Nephron progenitor cell (in vitro differentiated cells): ENCODE results near the gene CAMKK2.

Source experiments
- DNase-seq: peaks from one replicate; pipeline ENCODE4 v3.0.0; 2021
- H3K27ac Mint-ChIP-seq: 2 replicates; pipeline ENCODE4 v1.8.0; 2021; ENCODE audit warnings: mild to moderate bottlenecking, moderate library complexity, mixed read lengths
- H3K27me3 Mint-ChIP-seq: 2 replicates; pipeline ENCODE4 v1.8.0; 2021; ENCODE audit warnings: mild to moderate bottlenecking, low read depth, mixed read lengths; ENCODE audit not compliant: poor library complexity
- H3K36me3 Mint-ChIP-seq: 2 replicates; pipeline ENCODE4 v1.8.0; 2021; ENCODE audit warnings: low read depth, mixed read lengths
- H3K4me1 Mint-ChIP-seq: 2 replicates; pipeline ENCODE4 v1.8.0; 2021; ENCODE audit warnings: mixed read lengths
- H3K4me3 Mint-ChIP-seq: 2 replicates; pipeline ENCODE4 v1.8.0; 2021; ENCODE audit warnings: mild to moderate bottlenecking, moderate library complexity, mixed read lengths
- H3K9me3 Mint-ChIP-seq: 2 replicates; pipeline ENCODE4 v1.8.0; 2021; ENCODE audit warnings: mild to moderate bottlenecking, moderate library complexity, mixed read lengths
- TF ChIP-seq, protein P1 (sequence below): fragments of 200-600 bp; sonication (generic); IDR thresholded peaks from 2 replicates; pipeline ENCODE4 v1.5.0; 2021; ENCODE audit warnings: antibody characterized with exemption

The CAMKK2 gene

DNA sequence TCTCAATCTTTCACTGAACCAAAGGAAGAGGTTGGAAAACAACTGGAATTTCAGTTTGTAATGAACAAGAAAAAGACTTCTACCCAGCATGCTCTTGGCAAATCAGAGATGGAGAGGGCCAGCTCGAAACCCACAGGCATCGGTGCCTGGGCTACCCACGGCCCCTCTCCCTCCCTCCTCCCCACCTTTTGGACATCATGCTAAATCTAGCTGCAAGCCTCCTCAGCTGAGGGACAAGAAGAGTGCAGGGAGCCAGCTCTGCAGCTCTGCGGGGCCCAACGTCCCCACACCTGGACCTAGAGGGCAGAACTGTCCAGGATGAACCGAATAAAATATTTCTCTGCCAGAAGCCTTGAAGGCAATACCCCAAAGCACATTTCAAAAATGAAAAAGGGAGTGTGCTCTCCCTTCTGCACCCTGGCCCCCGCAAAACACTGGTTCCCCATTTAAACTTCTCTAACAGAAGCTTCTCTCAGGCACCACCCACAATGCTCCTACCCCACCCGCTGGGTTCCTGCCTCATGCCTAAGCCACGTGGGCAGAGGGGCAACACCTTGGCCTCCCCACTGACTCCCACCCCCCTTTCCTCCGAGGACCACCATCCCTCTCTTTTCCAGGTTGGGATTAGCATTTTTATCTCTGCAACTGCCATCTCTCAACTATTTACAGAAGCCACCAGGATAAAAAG is 8.2 kb downstream of the CAMKK2 start:
- Mint-ChIP-seq H3K4me1 (peaks cover 16% of the 10 kb centered on the region), H3K9me3 (no peaks in the 10 kb centered on the region), H3K36me3 (peaks cover 16% of the 10 kb centered on the region), H3K27me3 (peaks cover 5% of the 10 kb centered on the region), H3K27ac (peak overlapping the region; percentile 51), H3K4me3 (no peak overlapping the region)
- TF ChIP-seq, protein P1, sequence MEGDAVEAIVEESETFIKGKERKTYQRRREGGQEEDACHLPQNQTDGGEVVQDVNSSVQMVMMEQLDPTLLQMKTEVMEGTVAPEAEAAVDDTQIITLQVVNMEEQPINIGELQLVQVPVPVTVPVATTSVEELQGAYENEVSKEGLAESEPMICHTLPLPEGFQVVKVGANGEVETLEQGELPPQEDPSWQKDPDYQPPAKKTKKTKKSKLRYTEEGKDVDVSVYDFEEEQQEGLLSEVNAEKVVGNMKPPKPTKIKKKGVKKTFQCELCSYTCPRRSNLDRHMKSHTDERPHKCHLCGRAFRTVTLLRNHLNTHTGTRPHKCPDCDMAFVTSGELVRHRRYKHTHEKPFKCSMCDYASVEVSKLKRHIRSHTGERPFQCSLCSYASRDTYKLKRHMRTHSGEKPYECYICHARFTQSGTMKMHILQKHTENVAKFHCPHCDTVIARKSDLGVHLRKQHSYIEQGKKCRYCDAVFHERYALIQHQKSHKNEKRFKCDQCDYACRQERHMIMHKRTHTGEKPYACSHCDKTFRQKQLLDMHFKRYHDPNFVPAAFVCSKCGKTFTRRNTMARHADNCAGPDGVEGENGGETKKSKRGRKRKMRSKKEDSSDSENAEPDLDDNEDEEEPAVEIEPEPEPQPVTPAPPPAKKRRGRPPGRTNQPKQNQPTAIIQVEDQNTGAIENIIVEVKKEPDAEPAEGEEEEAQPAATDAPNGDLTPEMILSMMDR: no peak
- no peak for DNase-seq

DNA sequence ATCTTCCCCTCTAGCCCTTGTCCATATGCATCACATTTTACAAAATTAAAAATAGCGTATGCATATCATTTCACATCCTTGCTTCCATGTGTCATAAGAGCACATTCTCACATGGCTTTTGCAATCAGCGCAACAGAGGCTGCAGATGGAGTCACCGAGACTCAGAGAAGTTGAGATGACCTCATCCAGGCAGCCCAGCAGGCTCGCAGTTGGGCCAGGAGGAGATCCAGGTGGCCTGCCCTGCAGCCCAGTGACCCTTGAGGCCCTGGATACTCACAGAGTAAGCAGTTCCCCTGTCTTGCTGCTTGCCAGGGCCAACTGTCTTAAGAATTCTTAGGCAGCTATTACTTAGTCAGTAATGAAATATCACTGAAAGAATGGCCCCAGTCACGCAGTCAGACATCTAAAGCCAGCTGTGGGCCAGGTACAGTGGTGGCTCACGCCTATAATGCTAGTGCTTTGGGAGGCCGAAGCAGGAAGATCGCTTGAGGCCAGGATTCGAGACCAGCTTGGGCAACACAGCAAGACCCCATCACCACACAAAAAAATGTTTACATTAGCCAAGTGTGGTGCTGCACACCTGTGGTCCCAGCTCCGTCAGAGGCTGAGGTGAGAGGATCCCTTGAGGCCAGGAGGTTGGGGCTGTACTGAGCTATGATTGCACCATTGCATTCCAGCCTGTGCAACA is 9.1 kb downstream of the CAMKK2 start:
- Mint-ChIP-seq H3K36me3 (peaks cover 15% of the 10 kb centered on the region), H3K4me3 (no peak overlapping the region), H3K27ac (no peak overlapping the region), H3K27me3 (peaks cover 5% of the 10 kb centered on the region), H3K4me1 (peaks cover 16% of the 10 kb centered on the region), H3K9me3 (no peaks in the 10 kb centered on the region)
- TF ChIP-seq, protein P1: no peak
- no peak for DNase-seq

DNA sequence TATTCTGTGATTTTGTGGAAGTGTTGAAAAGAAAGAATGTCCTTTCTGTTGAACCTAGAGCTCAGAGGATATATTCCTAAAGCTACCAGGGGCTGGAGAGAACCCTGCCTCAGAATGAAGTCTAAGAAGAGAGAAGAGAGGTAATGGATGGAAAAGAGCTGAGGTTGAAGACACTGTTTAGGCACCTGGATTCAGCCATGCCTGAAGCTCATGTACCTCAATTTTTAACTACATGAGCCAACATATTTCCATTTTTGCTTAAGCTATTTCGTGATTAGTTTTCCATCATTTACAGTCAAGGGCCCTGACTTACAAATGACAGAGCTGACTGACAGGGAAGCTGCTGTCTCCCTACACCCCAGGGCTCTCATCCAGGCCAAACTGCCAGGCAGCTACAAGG is 10.7 kb downstream of the CAMKK2 start:
- Mint-ChIP-seq H3K9me3 (no peaks in the 10 kb centered on the region), H3K36me3 (peaks cover 14% of the 10 kb centered on the region), H3K4me1 (peaks cover 16% of the 10 kb centered on the region), H3K27ac (no peak overlapping the region), H3K4me3 (no peak overlapping the region), H3K27me3 (peaks cover 5% of the 10 kb centered on the region)
- DNase-seq: no peak
- TF ChIP-seq, protein P1: no peak

DNA sequence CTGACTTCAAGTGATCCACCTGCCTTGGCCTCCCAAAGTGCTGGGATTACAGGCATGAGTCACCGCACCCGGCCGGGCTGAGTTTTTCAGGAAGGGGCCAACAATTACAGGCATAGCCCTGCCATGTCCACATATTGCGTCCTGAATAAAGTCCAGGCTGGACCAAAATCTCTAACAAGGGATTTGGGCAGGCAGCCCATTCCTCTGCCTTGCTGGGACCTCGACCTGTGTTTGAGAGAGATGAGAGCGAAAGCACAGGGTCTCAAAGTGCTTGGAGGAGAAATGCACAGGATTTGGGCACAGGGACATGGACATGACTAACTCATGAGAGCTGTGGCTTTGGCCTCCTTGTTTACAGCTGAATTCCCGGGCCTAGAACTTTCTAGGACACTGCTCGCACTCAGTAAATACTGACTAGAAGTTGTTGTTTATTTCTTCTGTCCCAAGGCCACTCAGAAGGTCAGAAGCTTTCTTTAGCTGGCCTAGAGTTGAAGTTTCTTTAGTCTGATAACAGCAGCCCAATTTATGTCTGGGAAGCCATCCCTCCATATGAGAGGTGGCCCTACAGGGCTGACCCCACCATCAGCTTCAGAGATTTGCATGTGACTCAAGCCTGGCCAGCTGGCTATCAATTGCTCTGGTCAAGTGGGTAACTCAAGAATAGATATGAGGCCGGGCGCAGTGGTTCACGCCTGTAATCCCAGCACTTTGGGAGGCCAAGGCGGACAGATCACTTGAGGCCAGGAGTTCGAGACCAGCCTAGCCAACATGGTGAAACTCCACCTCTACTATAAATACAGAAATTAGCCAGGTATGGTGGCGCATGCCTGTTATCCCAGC is 11.7 kb downstream of the CAMKK2 start:
- peak overlapping the region; percentile 36 for H3K27ac Mint-ChIP-seq
- no peak for DNase-seq

DNA sequence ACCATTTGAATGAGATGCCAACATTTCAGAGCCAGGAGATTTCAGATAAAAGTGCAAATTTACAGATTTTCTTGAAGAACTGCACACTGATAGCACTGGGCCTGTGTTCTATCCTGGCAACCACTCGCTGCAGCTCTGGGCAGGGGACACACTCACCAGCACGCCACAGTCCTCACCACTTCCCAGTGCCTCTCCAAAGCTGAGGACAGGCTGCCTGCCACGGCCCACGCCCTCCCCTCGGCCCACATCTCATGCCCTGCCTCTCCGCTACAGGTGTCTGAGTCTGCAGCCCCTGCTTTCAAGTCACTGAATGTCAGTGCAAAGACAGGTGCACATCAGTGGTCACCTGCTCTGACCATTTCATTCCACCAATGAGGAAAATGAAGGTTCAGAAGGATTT is 12.7 kb downstream of the CAMKK2 start:
- no peaks in the 10 kb centered on the region for H3K9me3 Mint-ChIP-seq
- H3K4me1 Mint-ChIP-seq: peaks cover 10% of the 10 kb centered on the region
- TF ChIP-seq, protein P1: no peak
- H3K27me3 Mint-ChIP-seq: peaks cover 5% of the 10 kb centered on the region
- peaks cover 15% of the 10 kb centered on the region for H3K36me3 Mint-ChIP-seq
- H3K27ac Mint-ChIP-seq: no peak overlapping the region
- no peak overlapping the region for H3K4me3 Mint-ChIP-seq
- DNase-seq: no peak

More for the DNA sequence above, 11.7 kb downstream of the CAMKK2 start:
- H3K9me3 Mint-ChIP-seq: no peaks in the 10 kb centered on the region
- peaks cover 5% of the 10 kb centered on the region for H3K27me3 Mint-ChIP-seq
- peaks cover 16% of the 10 kb centered on the region for H3K4me1 Mint-ChIP-seq
- H3K36me3 Mint-ChIP-seq: peaks cover 9% of the 10 kb centered on the region
- TF ChIP-seq, protein P1: no peak
- no peak overlapping the region for H3K4me3 Mint-ChIP-seq
